GM12891 (cell line): ENCODE data around the gene TMEM205.

Source experiments
- PAX5 ChIP-seq: IDR thresholded peaks from 2 replicates; pipeline ENCODE4 v1.6.1; 2011; ENCODE audit warnings: low read length, moderate library complexity, mild to moderate bottlenecking; ENCODE audit not compliant: insufficient read depth, severe bottlenecking
- POLR2A ChIP-seq: IDR thresholded peaks from 2 replicates; pipeline ENCODE4 v1.6.1; 2011; ENCODE audit warnings: low read depth, low read length, control low read depth
- POLR2AphosphoS5 ChIP-seq: IDR thresholded peaks from 2 replicates; pipeline ENCODE4 v1.6.1; 2011; ENCODE audit warnings: low read depth, low read length, control low read depth
- POU2F2 ChIP-seq: IDR thresholded peaks from 2 replicates; pipeline ENCODE4 v1.6.1; 2011; ENCODE audit warnings: low read depth, mild to moderate bottlenecking, control low read depth, low read length, moderate library complexity
- SPI1 ChIP-seq: IDR thresholded peaks from 2 replicates; pipeline ENCODE4 v1.6.1; 2011; ENCODE audit warnings: low read depth, low read length, control low read depth
- TAF1 ChIP-seq: IDR thresholded peaks from 2 replicates; pipeline ENCODE4 v1.6.1; 2011; ENCODE audit warnings: low read depth, low read length, control low read depth

DNA sequence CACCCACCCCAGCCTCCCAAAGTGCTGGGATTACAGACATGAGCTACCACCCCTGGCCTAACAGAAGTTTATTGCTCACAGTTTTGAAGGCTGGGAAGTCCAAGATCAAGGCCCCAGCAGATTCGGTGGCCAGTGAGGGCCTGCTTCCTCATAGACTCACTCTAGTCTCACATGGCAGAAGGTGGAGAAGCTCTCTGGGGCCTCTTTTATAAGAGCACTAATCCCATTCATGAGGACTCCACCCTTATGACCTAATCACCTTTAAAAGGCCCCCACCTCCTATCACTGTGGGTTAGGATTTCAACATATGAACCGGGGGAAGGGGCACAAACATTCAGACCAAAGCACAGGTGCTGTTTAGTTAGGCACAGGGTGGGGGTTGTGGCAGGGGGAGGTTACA lies 21.5 kb upstream of the TMEM205 start:
- TF ChIP-seq TAF1 (no peak), POLR2AphosphoS5 (no peak), POU2F2 (no peak), POLR2A (no peak), PAX5 (no peak), SPI1 (no peak)
